ENCODE data around the gene PRSS33.

Gene PRSS33

DNA sequence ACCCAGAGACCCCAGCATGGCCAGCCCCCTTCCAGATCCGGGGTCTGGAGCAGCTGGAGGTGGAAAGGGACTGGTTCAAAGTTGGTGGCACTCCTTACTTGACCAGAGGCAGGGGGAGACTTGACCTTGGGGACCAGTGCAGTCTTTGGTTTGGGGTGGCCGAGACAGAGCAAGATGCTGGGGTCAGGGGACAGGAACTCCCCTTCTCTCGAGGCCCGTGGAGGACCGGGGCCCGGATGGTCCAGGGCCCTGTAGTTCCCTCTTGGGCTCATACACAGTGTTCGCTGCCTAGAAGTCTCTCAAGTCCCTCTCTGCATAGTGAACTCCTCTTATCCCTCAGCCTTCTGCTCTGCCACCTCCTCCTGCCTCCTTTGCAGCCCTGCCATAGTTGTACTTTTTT lies 601 bp upstream of the PRSS33 start:
- no peak for TF ChIP-seq ELF4 (IDR thresholded peaks at IDR 0.05)
- no peak for TF ChIP-seq FOXA1 (IDR thresholded peaks at IDR 0.05)
- no peak for TF ChIP-seq NFRKB (IDR thresholded peaks at IDR 0.05)
- no peak for TF ChIP-seq LEF1 (IDR thresholded peaks at IDR 0.05; ENCODE audit: borderline replicate concordance)
- no peak for TF ChIP-seq L3MBTL2 (conservative IDR thresholded peaks at IDR 0.05)
- TF ChIP-seq TARDBP (IDR thresholded peaks at IDR 0.05), result no peak
- TF ChIP-seq BHLHE40 (IDR thresholded peaks at IDR 0.05; ENCODE audit: borderline replicate concordance), result no peak
- no peak for TF ChIP-seq FOXK2 (IDR thresholded peaks at IDR 0.05)
- no peak for TF ChIP-seq HDGF (IDR thresholded peaks at IDR 0.05; ENCODE audit: borderline replicate concordance)
- no peak for TF ChIP-seq FOXM1 (IDR thresholded peaks at IDR 0.05; ENCODE audit: borderline replicate concordance)
- no peak for TF ChIP-seq SUZ12 (IDR thresholded peaks at IDR 0.05)
- no peak for TF ChIP-seq CTBP1 (IDR thresholded peaks at IDR 0.05; ENCODE audit: borderline replicate concordance)
- TF ChIP-seq PKNOX1 (IDR thresholded peaks at IDR 0.05), result no peak
- no peak for TF ChIP-seq ZNF384 (IDR thresholded peaks at IDR 0.05)
- TF ChIP-seq ARNT (IDR thresholded peaks at IDR 0.05), result no peak
- no peak for TF ChIP-seq SP1 (IDR thresholded peaks at IDR 0.05)
- POLR2A ChIA-PET, result interaction anchor here (1.1 kb wide), 2 partner anchors 8 to 10 kb away, joined by 3 to 8 read pairs; no protein-coding TSS in a partner anchor
- CTCF ChIA-PET, result no interaction called here
- no peak for DNase-seq (ENCODE audit: extremely low spot score)

GRCh38 chr16:2786826-2787151 lies 571 bp downstream of the PRSS33 start:
- no peak for DNase-seq (ENCODE audit: extremely low spot score)

GRCh38 chr16:2786061-2786825 lies 1.1 kb downstream of the PRSS33 start:
- CTCF ChIA-PET, result no interaction called here
- POLR2A ChIA-PET, result no interaction called here
- no peak for TF ChIP-seq HDGF (IDR thresholded peaks at IDR 0.05; ENCODE audit: borderline replicate concordance)
- no peak for TF ChIP-seq TARDBP (IDR thresholded peaks at IDR 0.05)
- no peak for TF ChIP-seq L3MBTL2 (conservative IDR thresholded peaks at IDR 0.05)
- no peak for TF ChIP-seq FOXA1 (IDR thresholded peaks at IDR 0.05)
- TF ChIP-seq SP1 (IDR thresholded peaks at IDR 0.05), result no peak
- TF ChIP-seq ELF4 (IDR thresholded peaks at IDR 0.05), result no peak
- no peak for TF ChIP-seq ARNT (IDR thresholded peaks at IDR 0.05)
- no peak for TF ChIP-seq SUZ12 (IDR thresholded peaks at IDR 0.05)
- no peak for TF ChIP-seq CTBP1 (IDR thresholded peaks at IDR 0.05; ENCODE audit: borderline replicate concordance)
- no peak for TF ChIP-seq ZNF384 (IDR thresholded peaks at IDR 0.05)
- no peak for TF ChIP-seq NFRKB (IDR thresholded peaks at IDR 0.05)
- no peak for TF ChIP-seq PKNOX1 (IDR thresholded peaks at IDR 0.05)
- DNase-seq (ENCODE audit: extremely low spot score), result no peak

More at GRCh38 chr16:2786826-2787151, 571 bp downstream of the PRSS33 start:
- no peak for TF ChIP-seq FOXK2 (IDR thresholded peaks at IDR 0.05)
- no peak for TF ChIP-seq HDGF (IDR thresholded peaks at IDR 0.05; ENCODE audit: borderline replicate concordance)
- TF ChIP-seq ELF4 (IDR thresholded peaks at IDR 0.05), result no peak
- no peak for TF ChIP-seq SUZ12 (IDR thresholded peaks at IDR 0.05)
- no peak for TF ChIP-seq ARNT (IDR thresholded peaks at IDR 0.05)
- no peak for TF ChIP-seq SP1 (IDR thresholded peaks at IDR 0.05)
- no peak for TF ChIP-seq LEF1 (IDR thresholded peaks at IDR 0.05; ENCODE audit: borderline replicate concordance)
- no peak for TF ChIP-seq ZNF384 (IDR thresholded peaks at IDR 0.05)
- TF ChIP-seq BHLHE40 (IDR thresholded peaks at IDR 0.05; ENCODE audit: borderline replicate concordance), result no peak
- TF ChIP-seq L3MBTL2 (conservative IDR thresholded peaks at IDR 0.05), result no peak
- no peak for TF ChIP-seq PKNOX1 (IDR thresholded peaks at IDR 0.05)
- no peak for TF ChIP-seq FOXA1 (IDR thresholded peaks at IDR 0.05)
- TF ChIP-seq FOXM1 (IDR thresholded peaks at IDR 0.05; ENCODE audit: borderline replicate concordance), result no peak
- TF ChIP-seq NFRKB (IDR thresholded peaks at IDR 0.05), result no peak
- TF ChIP-seq CTBP1 (IDR thresholded peaks at IDR 0.05; ENCODE audit: borderline replicate concordance), result no peak
- no peak for TF ChIP-seq TARDBP (IDR thresholded peaks at IDR 0.05)
- ChIA-PET CTCF (no interaction called here), POLR2A (no interaction called here)

DNA sequence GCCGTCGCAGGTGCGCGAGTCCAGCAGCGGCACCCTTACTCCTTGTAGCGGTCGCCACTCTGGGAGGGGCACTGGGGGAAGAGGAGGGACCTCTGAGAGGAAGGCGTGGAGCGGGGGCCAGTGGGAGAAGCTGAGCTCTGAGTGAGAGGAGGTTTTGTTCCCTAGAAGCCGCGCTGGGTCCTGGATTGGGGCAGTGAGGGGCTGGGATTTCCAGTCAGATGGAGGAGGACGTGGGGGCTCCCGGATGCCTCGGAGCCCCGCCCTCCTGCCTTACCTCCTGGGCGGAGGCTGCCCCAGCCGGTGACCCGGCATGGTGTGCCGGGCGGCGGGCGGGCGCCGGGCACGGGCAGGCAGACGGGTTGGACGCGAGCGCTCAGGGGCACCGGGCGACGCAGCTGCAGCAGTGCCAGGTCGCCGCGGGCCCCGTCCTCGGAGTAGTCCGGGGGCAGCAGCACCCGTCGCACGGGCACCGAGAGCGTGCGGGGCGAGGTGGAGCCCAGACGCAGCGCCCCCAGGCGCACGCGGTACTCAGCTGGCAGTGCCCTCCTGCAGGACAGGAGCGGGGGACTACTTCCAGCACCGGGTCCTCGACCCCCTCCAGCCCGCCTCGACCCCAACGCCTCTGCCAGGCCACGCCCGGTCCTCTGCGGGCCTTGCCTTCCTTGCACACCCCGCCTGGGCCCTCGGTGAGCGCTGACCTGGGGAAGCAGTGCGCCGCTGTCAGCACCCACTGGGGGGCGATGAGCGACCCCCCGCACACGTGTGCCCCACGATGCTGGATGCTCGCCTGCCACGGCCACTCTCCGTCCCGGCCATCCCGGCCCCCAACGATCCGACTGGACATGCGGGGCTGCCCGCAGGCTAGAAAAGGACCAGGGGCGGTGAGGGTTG lies 2.0 kb downstream of the PRSS33 start:
- POLR2A ChIA-PET, result no interaction called here
- no peak for DNase-seq (ENCODE audit: extremely low spot score)
- no peak for TF ChIP-seq ELF4 (IDR thresholded peaks at IDR 0.05)
- no peak for TF ChIP-seq LEF1 (IDR thresholded peaks at IDR 0.05; ENCODE audit: borderline replicate concordance)
- TF ChIP-seq FOXA1 (IDR thresholded peaks at IDR 0.05), result no peak
- no peak for TF ChIP-seq TARDBP (IDR thresholded peaks at IDR 0.05)
- no peak for TF ChIP-seq CTBP1 (IDR thresholded peaks at IDR 0.05; ENCODE audit: borderline replicate concordance)
- no peak for TF ChIP-seq L3MBTL2 (conservative IDR thresholded peaks at IDR 0.05)
- TF ChIP-seq FOXM1 (IDR thresholded peaks at IDR 0.05; ENCODE audit: borderline replicate concordance), result no peak
- no peak for TF ChIP-seq SUZ12 (IDR thresholded peaks at IDR 0.05)
- TF ChIP-seq BHLHE40 (IDR thresholded peaks at IDR 0.05; ENCODE audit: borderline replicate concordance), result no peak
- TF ChIP-seq ARNT (IDR thresholded peaks at IDR 0.05), result no peak
- no peak for TF ChIP-seq HDGF (IDR thresholded peaks at IDR 0.05; ENCODE audit: borderline replicate concordance)
- TF ChIP-seq FOXK2 (IDR thresholded peaks at IDR 0.05), result no peak
- no peak for TF ChIP-seq PKNOX1 (IDR thresholded peaks at IDR 0.05)
- TF ChIP-seq SP1 (IDR thresholded peaks at IDR 0.05), result no peak
- no peak for TF ChIP-seq ZNF384 (IDR thresholded peaks at IDR 0.05)
- no peak for TF ChIP-seq NFRKB (IDR thresholded peaks at IDR 0.05)
- CTCF ChIA-PET, result no interaction called here
